DOHH2 (cell line): ENCODE results near the gene RGS7.
"Not testable (repeated sequence)": the region's sequence is repeated elsewhere in the genome, so short reads cannot be mapped to it uniquely, and the experiment has no call there.

ENCODE experiments used
- H3F3A ChIP-seq: fragments of 200-600 bp; sonication (generic), shearing (Covaris generic); 2 replicates; pipeline ENCODE4 v1.6.0; 2016; ENCODE audit warnings: antibody characterized with exemption, mild to moderate bottlenecking; ENCODE audit not compliant: control insufficient read depth, insufficient read depth
- H3K27ac ChIP-seq: fragments of 200-600 bp; sonication (generic); 2 replicates; pipeline ENCODE4 v1.5.1; 2014; ENCODE audit warnings: low read depth, mild to moderate bottlenecking, low read length, moderate library complexity
- H3K27me3 ChIP-seq: fragments of 200-600 bp; sonication (generic); 2 replicates; pipeline ENCODE4 v1.6.1; 2014; ENCODE audit warnings: mild to moderate bottlenecking, low read length, mixed read lengths; ENCODE audit not compliant: control insufficient read depth
- H3K36me3 ChIP-seq: fragments of 200-600 bp; sonication (generic); 2 replicates; pipeline ENCODE4 v1.6.1; 2014; ENCODE audit warnings: mild to moderate bottlenecking, low read length, moderate library complexity, mixed read lengths; ENCODE audit not compliant: control insufficient read depth
- H3K4me1 ChIP-seq: fragments of 200-600 bp; sonication (generic); 2 replicates; pipeline ENCODE4 v1.6.1; 2014; ENCODE audit warnings: mild to moderate bottlenecking, low read length, mixed read lengths; ENCODE audit not compliant: control insufficient read depth
- H3K4me2 ChIP-seq: fragments of 200-600 bp; sonication (generic); 2 replicates; pipeline ENCODE4 v1.6.0; 2014; ENCODE audit warnings: mild to moderate bottlenecking, low read length, moderate library complexity
- H3K4me3 ChIP-seq: fragments of 200-600 bp; sonication (generic); 2 replicates; pipeline ENCODE4 v1.5.1; 2014; ENCODE audit warnings: mild to moderate bottlenecking, low read length, mixed read lengths
- H3K79me2 ChIP-seq: fragments of 200-600 bp; sonication (generic); 2 replicates; pipeline ENCODE4 v1.6.1; 2014; ENCODE audit warnings: mild to moderate bottlenecking, low read length, mixed read lengths; ENCODE audit not compliant: control insufficient read depth
- H3K9me2 ChIP-seq: fragments of 200-600 bp; sonication (generic); replicated peaks from 2 replicates; pipeline ENCODE4 v1.6.1; 2014; ENCODE audit warnings: mild to moderate bottlenecking, low read length, mixed read lengths; ENCODE audit not compliant: control insufficient read depth
- H3K9me3 ChIP-seq: fragments of 200-600 bp; sonication (generic); 2 replicates; pipeline ENCODE4 v1.6.1; 2014; ENCODE audit warnings: antibody characterized with exemption, low read length, mixed read lengths; ENCODE audit not compliant: control insufficient read depth, insufficient read depth
- H4K20me1 ChIP-seq: fragments of 200-600 bp; sonication (generic); 2 replicates; pipeline ENCODE4 v1.6.0; 2014; ENCODE audit warnings: low read depth, mild to moderate bottlenecking, antibody characterized with exemption, low read length, moderate library complexity; ENCODE audit not compliant: control insufficient read depth, insufficient read depth
- EZH2phosphoT487 ChIP-seq: fragments of 200-600 bp; sonication (generic); IDR thresholded peaks from 2 replicates; pipeline ENCODE4 v1.6.1; 2017; ENCODE audit warnings: borderline replicate concordance, mild to moderate bottlenecking, antibody characterized with exemption, low read length, moderate library complexity, mixed read lengths
- TF ChIP-seq, protein P1 (sequence below): fragments of 200-600 bp; sonication (generic); IDR thresholded peaks from one replicate; pipeline ENCODE4 v1.5.1; 2014; ENCODE audit warnings: antibody characterized with exemption, mild to moderate bottlenecking, low read depth, low read length; ENCODE audit not compliant: poor library complexity, severe bottlenecking

RGS7 gene

DNA sequence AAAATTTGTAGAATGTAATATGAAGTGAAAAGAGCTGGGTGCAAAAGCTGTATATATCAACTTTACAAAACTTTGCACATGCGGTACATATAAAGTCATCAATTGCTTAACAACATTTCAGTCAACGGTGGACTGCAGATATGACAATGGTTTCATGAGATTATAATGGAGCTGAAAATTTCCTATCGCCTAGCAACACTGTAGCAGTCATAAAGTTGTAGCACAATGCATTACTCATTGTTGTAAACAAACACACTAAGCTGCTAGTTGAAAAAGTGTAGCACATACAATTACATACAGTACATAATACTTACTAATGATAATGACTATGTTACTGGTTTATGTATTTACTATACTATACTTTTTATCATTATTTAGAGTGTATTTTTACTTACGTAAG, 64.0 kb downstream of the RGS7 start:
- no peaks in the 10 kb centered on the region for H3F3A ChIP-seq
- no peak overlapping the region for H3K4me3 ChIP-seq
- H3K27ac ChIP-seq = no peak overlapping the region
- no peaks in the 10 kb centered on the region for H3K4me1 ChIP-seq
- H3K79me2 ChIP-seq = no peaks in the 10 kb centered on the region
- H4K20me1 ChIP-seq = no peaks in the 10 kb centered on the region
- H3K4me2 ChIP-seq = no peak overlapping the region
- H3K9me3 ChIP-seq = no peaks in the 10 kb centered on the region
- H3K9me2 ChIP-seq = no peaks in the 10 kb centered on the region
- no peaks in the 10 kb centered on the region for H3K36me3 ChIP-seq
- no peaks in the 10 kb centered on the region for H3K27me3 ChIP-seq
- TF ChIP-seq, protein P1, sequence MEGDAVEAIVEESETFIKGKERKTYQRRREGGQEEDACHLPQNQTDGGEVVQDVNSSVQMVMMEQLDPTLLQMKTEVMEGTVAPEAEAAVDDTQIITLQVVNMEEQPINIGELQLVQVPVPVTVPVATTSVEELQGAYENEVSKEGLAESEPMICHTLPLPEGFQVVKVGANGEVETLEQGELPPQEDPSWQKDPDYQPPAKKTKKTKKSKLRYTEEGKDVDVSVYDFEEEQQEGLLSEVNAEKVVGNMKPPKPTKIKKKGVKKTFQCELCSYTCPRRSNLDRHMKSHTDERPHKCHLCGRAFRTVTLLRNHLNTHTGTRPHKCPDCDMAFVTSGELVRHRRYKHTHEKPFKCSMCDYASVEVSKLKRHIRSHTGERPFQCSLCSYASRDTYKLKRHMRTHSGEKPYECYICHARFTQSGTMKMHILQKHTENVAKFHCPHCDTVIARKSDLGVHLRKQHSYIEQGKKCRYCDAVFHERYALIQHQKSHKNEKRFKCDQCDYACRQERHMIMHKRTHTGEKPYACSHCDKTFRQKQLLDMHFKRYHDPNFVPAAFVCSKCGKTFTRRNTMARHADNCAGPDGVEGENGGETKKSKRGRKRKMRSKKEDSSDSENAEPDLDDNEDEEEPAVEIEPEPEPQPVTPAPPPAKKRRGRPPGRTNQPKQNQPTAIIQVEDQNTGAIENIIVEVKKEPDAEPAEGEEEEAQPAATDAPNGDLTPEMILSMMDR = no peak
- no peak for TF ChIP-seq EZH2phosphoT487

DNA sequence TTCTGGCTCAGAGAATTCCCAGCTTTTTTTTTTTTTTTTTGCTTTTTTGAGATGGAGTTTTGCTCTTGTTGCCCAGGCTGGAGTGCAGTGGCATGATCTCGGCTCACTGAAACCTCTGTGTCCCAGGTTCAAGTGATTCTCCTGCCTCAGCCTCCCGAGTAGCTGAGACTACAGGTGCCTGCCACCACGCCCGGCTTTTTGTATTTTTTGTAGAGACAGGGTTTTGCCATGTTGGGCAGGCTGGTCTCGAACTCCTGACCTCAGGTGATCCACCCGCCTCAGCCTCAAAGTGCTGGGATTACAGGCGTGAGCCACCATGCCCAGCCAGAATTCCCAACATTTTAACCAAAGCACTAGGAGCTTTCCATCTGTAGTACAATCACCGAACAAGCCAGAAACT, 65.5 kb downstream of the RGS7 start:
- not testable (repeated sequence) for H3K27ac ChIP-seq, H3K4me1 ChIP-seq, H3K4me3 ChIP-seq, H3K9me3 ChIP-seq, H3F3A ChIP-seq, H3K79me2 ChIP-seq, H4K20me1 ChIP-seq, H3K27me3 ChIP-seq, H3K4me2 ChIP-seq, H3K9me2 ChIP-seq, H3K36me3 ChIP-seq

GRCh38 chr1:241286486-241286885, 70.5 kb downstream of the RGS7 start:
- H3K36me3 ChIP-seq = no peaks in the 10 kb centered on the region
- no peaks in the 10 kb centered on the region for H3K9me2 ChIP-seq
- no peak overlapping the region for H3K27ac ChIP-seq
- H3K27me3 ChIP-seq = no peaks in the 10 kb centered on the region
- H3K79me2 ChIP-seq = no peaks in the 10 kb centered on the region
- H3K9me3 ChIP-seq = no peaks in the 10 kb centered on the region
- H3K4me1 ChIP-seq = no peaks in the 10 kb centered on the region
- no peaks in the 10 kb centered on the region for H3F3A ChIP-seq
- no peak overlapping the region for H3K4me2 ChIP-seq
- H3K4me3 ChIP-seq = no peak overlapping the region
- H4K20me1 ChIP-seq = no peaks in the 10 kb centered on the region
- TF ChIP-seq EZH2phosphoT487 = no peak
- TF ChIP-seq, protein P1 = no peak

- Histone ChIP-seq H3F3A (no peaks in the 10 kb centered on the region), H3K27ac (no peak overlapping the region), H3K4me1 (no peaks in the 10 kb centered on the region), H3K9me2 (no peaks in the 10 kb centered on the region), H3K36me3 (no peaks in the 10 kb centered on the region), H3K79me2 (no peaks in the 10 kb centered on the region), H3K4me3 (no peak overlapping the region), H4K20me1 (no peaks in the 10 kb centered on the region), H3K27me3 (no peaks in the 10 kb centered on the region), H3K4me2 (no peak overlapping the region), H3K9me3 (no peaks in the 10 kb centered on the region)
- no peak for TF ChIP-seq EZH2phosphoT487
- TF ChIP-seq, protein P1 = no peak
Observed at GRCh38 chr1:241276391-241276790, 80.6 kb downstream of the RGS7 start.
